GM18502 (cell line): ENCODE results near the gene PRDM16.
"Not testable (repeated sequence)": the region's sequence is repeated elsewhere in the genome, so short reads cannot be mapped to it uniquely, and the experiment has no call there.

Source experiments
- ATAC-seq: cut with Tn5 transposase; IDR thresholded peaks from one replicate; pipeline ENCODE4 v1.9.1; 2021; ENCODE audit warnings: mild to moderate bottlenecking; ENCODE audit not compliant: unreplicated experiment, poor library complexity

PRDM16 gene

GRCh38 chr1:3278416-3279181 lies 209.6 kb downstream of the PRDM16 start:
- no peak for ATAC-seq

- no peak for ATAC-seq
Observed at GRCh38 chr1:3279182-3279470, 210.1 kb downstream of the PRDM16 start.

- no peak for ATAC-seq
Observed at GRCh38 chr1:3281735-3282134, 212.7 kb downstream of the PRDM16 start.

GRCh38 chr1:3282186-3282585 lies 213.2 kb downstream of the PRDM16 start:
- ATAC-seq, result no peak

- ATAC-seq, result no peak
Observed at GRCh38 chr1:3282656-3283430, 213.8 kb downstream of the PRDM16 start.

- no peak for ATAC-seq
Observed at GRCh38 chr1:3283849-3284248, 214.8 kb downstream of the PRDM16 start.

- no peak for ATAC-seq
Observed at GRCh38 chr1:3284691-3285090, 215.7 kb downstream of the PRDM16 start.

GRCh38 chr1:3285106-3285740 lies 216.2 kb downstream of the PRDM16 start:
- no peak for ATAC-seq

GRCh38 chr1:3287095-3287494 lies 218.1 kb downstream of the PRDM16 start:
- not testable (repeated sequence) for ATAC-seq

- no peak for ATAC-seq
Observed at GRCh38 chr1:3287656-3288160, 218.7 kb downstream of the PRDM16 start.

- ATAC-seq, result no peak
Observed at GRCh38 chr1:3289502-3289901, 220.5 kb downstream of the PRDM16 start.

- no peak for ATAC-seq
Observed at GRCh38 chr1:3290438-3290837, 221.4 kb downstream of the PRDM16 start.

GRCh38 chr1:3290915-3291314 lies 221.9 kb downstream of the PRDM16 start:
- no peak for ATAC-seq

- no peak for ATAC-seq
Observed at GRCh38 chr1:3292051-3292722, 223.2 kb downstream of the PRDM16 start.

- ATAC-seq, result no peak
Observed at GRCh38 chr1:3292868-3293562, 224.0 kb downstream of the PRDM16 start.

- ATAC-seq, result no peak
Observed at GRCh38 chr1:3293563-3294080, 224.6 kb downstream of the PRDM16 start.

GRCh38 chr1:3294450-3294849 lies 225.4 kb downstream of the PRDM16 start:
- no peak for ATAC-seq

- ATAC-seq, result no peak
Observed at GRCh38 chr1:3295846-3296245, 226.8 kb downstream of the PRDM16 start.

- no peak for ATAC-seq
Observed at GRCh38 chr1:3296326-3296725, 227.3 kb downstream of the PRDM16 start.

- ATAC-seq, result no peak
Observed at GRCh38 chr1:3296826-3297225, 227.8 kb downstream of the PRDM16 start.
